RPMI7951 (cell line): Measurements from ENCODE around the gene RUSC1. TPM values are rescaled to one million over a fixed set of nuclear protein-coding genes. Genes with fewer than 3 reads are reported as not detected.

Experiments
- total RNA-seq: library from RNA; depleted of rRNA; stranded (reverse); fragments of >200 nt; shearing (Covaris generic); gene quantifications from 2 replicates; pipeline ENCODE4 v1.2.3, GENCODE V29; 2014; rRNA removed

Gene RUSC1
- total RNA-seq, 1 experiment from 2014 or later: 26.2 TPM

Other genes starting within 250 kb of the RUSC1 start
- 0.48 and 0.68 TPM in 2 replicates for gene EFNA3, start 242.1 kb upstream of the RUSC1 start, total RNA-seq
- gene EFNA1, start 193.0 kb upstream of the RUSC1 start, total RNA-seq: 0.59 and 2.5 TPM in 2 replicates
- 24.2 and 32.5 TPM in 2 replicates for gene SLC50A1, start 185.0 kb upstream of the RUSC1 start, total RNA-seq
- 65.8 and 168 TPM in 2 replicates for gene DPM3, start 180.4 kb upstream of the RUSC1 start, total RNA-seq
- 169 and 172 TPM in 2 replicates for gene KRTCAP2, start 147.6 kb upstream of the RUSC1 start, total RNA-seq
- 2.3 and 2.9 TPM in 2 replicates for gene TRIM46, start 147.0 kb upstream of the RUSC1 start, total RNA-seq
- 4.1 and 8.1 TPM in 2 replicates for gene THBS3, start 113.0 kb upstream of the RUSC1 start, total RNA-seq
- 88.3 and 97.7 TPM in 2 replicates for gene MTX1, start 112.2 kb upstream of the RUSC1 start, total RNA-seq
- 3.2 and 4.2 TPM in 2 replicates for gene ENTREP3, start 65.4 kb upstream of the RUSC1 start, total RNA-seq
- 69.0 and 73.9 TPM in 2 replicates for gene SCAMP3, start 58.5 kb upstream of the RUSC1 start, total RNA-seq
- gene CLK2, start 47.4 kb upstream of the RUSC1 start, total RNA-seq: 13.1 and 20.8 TPM in 2 replicates
- 0.36 and 0.59 TPM in 2 replicates for gene HCN3, start 43.4 kb upstream of the RUSC1 start, total RNA-seq
- gene PKLR, start 19.5 kb upstream of the RUSC1 start, total RNA-seq: not detected in 2 replicates
- 148 and 166 TPM in 2 replicates for gene FDPS, start 12.0 kb upstream of the RUSC1 start, total RNA-seq
- gene ASH1L, start 241.9 kb downstream of the RUSC1 start, total RNA-seq: 14.0 and 19.8 TPM in 2 replicates